T-helper 17 cell (primary cell): Measurements from ENCODE around the gene ABCB9. TPM values are rescaled to one million over a fixed set of nuclear protein-coding genes. Genes with fewer than 3 reads are reported as not detected.

ENCODE experiments used
- ATAC-seq: fragments of 150-1000 bp; cut with Tn5 transposase; 2 replicates; pipeline ENCODE4 v1.10.0; 2021; ENCODE audit warnings: mild to moderate bottlenecking, moderate library complexity
- DNase-seq, 3 donors: peaks; one replicate each; pipeline versions ENCODE4 v3.0.0 to v3.0.0-alpha.2; 2020 to 2021
- H3K9me3 ChIP-seq: one replicate; pipeline ENCODE4 v1.7.0; 2013; ENCODE audit warnings: low read length, mild to moderate bottlenecking; ENCODE audit not compliant: control insufficient read depth, poor library complexity, severe bottlenecking
- H3K27ac Mint-ChIP-seq: one replicate; pipeline ENCODE4 v1.8.0; 2022; ENCODE audit warnings: mild to moderate bottlenecking, moderate library complexity, mixed read lengths
- H3K27me3 Mint-ChIP-seq: one replicate; pipeline ENCODE4 v1.8.0; 2022; ENCODE audit warnings: mixed read lengths
- H3K36me3 Mint-ChIP-seq: one replicate; pipeline ENCODE4 v1.8.0; 2022; ENCODE audit warnings: low read depth, mixed read lengths
- H3K4me1 Mint-ChIP-seq: one replicate; pipeline ENCODE4 v1.8.0; 2022; ENCODE audit warnings: mild to moderate bottlenecking, mixed read lengths
- H3K4me3 Mint-ChIP-seq: one replicate; pipeline ENCODE4 v1.8.0; 2022; ENCODE audit warnings: mild to moderate bottlenecking, moderate library complexity, mixed read lengths
- total RNA-seq, 4 donors: library from RNA in 2 of 4; stranded (reverse) in 2 of 4; gene quantifications; one replicate each; pipeline ENCODE4 v1.2.3 and lab custom pipeline; 2022 to 2026

ABCB9 gene
- total RNA-seq, 2 donors from 2014 or later: 4.1 to 6.1 TPM

DNA sequence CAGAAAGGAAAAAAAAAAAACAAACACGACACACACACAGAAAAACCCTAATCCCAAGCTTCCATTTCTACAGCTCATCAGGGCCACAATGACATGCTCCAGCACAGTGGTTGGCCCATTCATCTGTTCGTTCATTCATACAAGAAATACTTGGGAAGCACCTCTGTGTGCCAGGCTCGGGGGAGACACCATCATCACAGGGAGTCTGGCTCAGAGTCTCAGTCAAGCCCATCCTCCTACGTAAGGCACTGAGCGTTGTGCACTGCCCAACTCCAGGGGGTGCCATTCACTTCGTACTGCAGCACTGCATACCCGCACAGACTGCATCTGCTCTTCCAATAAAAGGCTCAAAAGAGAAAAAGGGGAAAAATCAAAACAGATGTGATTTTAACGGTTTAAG is 85.6 kb downstream of the ABCB9 start:
- no peaks in the 10 kb centered on the region for H3K9me3 ChIP-seq
- Mint-ChIP-seq H3K27me3 (no peaks in the 10 kb centered on the region), H3K4me3 (peak overlapping the region; percentile 47), H3K36me3 (no peaks in the 10 kb centered on the region), H3K27ac (peak overlapping the region; percentile 81), H3K4me1 (peaks cover 59% of the 10 kb centered on the region)
- ATAC-seq (peak; percentile 54), DNase-seq (no peak)

DNA sequence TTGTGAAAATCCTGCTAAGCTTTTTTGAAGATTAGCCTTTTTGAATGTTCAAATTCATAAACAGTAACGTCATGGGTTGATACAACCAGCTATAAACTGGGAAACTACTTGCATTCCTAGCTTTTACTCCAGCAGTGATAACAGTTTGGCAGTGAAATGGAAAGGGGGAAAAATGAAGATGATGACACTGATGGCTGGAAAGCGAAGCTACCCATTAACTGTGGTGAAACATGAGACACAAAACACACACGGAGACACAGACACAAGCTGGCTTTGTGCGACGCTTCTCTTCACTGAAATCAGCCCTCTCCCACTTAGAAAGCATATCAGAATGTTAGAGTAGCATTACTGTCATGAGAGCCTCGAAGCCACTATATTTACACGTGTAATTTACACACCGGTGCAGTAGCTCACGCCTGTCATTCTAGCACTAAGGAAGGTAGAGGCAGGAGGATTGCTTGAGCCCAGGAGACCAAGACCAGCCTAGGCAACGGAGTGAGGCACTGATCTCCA is 86.1 kb downstream of the ABCB9 start:
- Mint-ChIP-seq H3K4me1 (peaks cover 63% of the 10 kb centered on the region), H3K36me3 (no peaks in the 10 kb centered on the region), H3K27me3 (no peaks in the 10 kb centered on the region), H3K4me3 (no peak overlapping the region), H3K27ac (peak overlapping the region; percentile 81)
- no peak for ATAC-seq
- no peak for DNase-seq
- no peaks in the 10 kb centered on the region for H3K9me3 ChIP-seq

Other genes with a start within 250 kb of the ABCB9 start
- 1 to 10 TPM in 1 of 2 donors, under 1 TPM in 1; 0.39 to 1.3 TPM for gene HCAR3, start 249.7 kb downstream of the ABCB9 start, total RNA-seq
- gene HCAR1, start 235.6 kb downstream of the ABCB9 start, total RNA-seq: not detected
- 10 to 100 TPM; 35.5 to 37.3 TPM for gene DENR, start 213.6 kb downstream of the ABCB9 start, total RNA-seq
- gene CCDC62, start 191.9 kb downstream of the ABCB9 start, total RNA-seq: under 1 TPM; 0.35 to 0.63 TPM
- gene HIP1R, start 131.0 kb downstream of the ABCB9 start, total RNA-seq: 10 to 100 TPM; 61.5 to 67.4 TPM
- 10 to 100 TPM; 82.2 to 90.5 TPM for gene VPS37B, start 70.3 kb downstream of the ABCB9 start, total RNA-seq
- gene OGFOD2, start 8.8 kb upstream of the ABCB9 start, total RNA-seq: 10 to 100 TPM; 17.9 to 20.3 TPM
- gene ARL6IP4, start 14.2 kb upstream of the ABCB9 start, total RNA-seq: 100 to 1,000 TPM; 109 to 131 TPM
- 10 to 100 TPM; 21.7 to 47.9 TPM for gene PITPNM2, start 184.6 kb upstream of the ABCB9 start, total RNA-seq